ENCODE measurements around the gene OTUB2. TPM values are rescaled to one million over a fixed set of nuclear protein-coding genes. Genes with fewer than 3 reads are reported as not detected.

The OTUB2 gene
- total RNA-seq, 1 experiment from 2014 or later, result 1.1 TPM

GRCh38 chr14:93996130-93996695 is 29.9 kb upstream of the OTUB2 start:
- BruUV-seq (replicated peaks), result no TSS peak
- Histone ChIP-seq H3K4me3 (ENCODE audit: low read depth, low read length, poor library complexity, severe bottlenecking) (no peak overlapping the region), H3K9me3 (ENCODE audit: low read depth, low read length, poor library complexity, severe bottlenecking) (no peaks in the 10 kb centered on the region), H3K4me1 (ENCODE audit: insufficient read depth, low read length, poor library complexity, severe bottlenecking) (no peaks in the 10 kb centered on the region), H3K27me3 (replicated peaks; ENCODE audit: insufficient read depth, low read depth, low read length, poor library complexity) (no peaks in the 10 kb centered on the region), H3K36me3 (ENCODE audit: insufficient read depth, low read length, poor library complexity, severe bottlenecking) (no peaks in the 10 kb centered on the region), H3K27ac (ENCODE audit: low read depth, low read length, poor library complexity, severe bottlenecking) (no peak overlapping the region)
- DNase-seq (ENCODE audit: low spot score), result no peak
- CTCF ChIA-PET, result no interaction called here
- POLR2A ChIA-PET (ENCODE audit: low non-redundant PET), result no interaction called here
- intact Hi-C loops (cut with micrococcal nuclease; ENCODE audit: unreplicated experiment), result no loop called here
- TF ChIP-seq CTCF (conservative IDR thresholded peaks at IDR 0.05; ENCODE audit: low read depth, low read length) (no peak), EZH2 (IDR thresholded peaks at IDR 0.05; ENCODE audit: borderline replicate concordance, low read depth, low read length, poor library complexity, severe bottlenecking) (no peak)

- ChIA-PET CTCF (no interaction called here), POLR2A (ENCODE audit: low non-redundant PET) (interaction anchor here (0.6 kb wide), 1 partner anchor 14 kb away, joined by 4 read pairs; no protein-coding TSS in a partner anchor)
- no peaks in the 10 kb centered on the region for H3K27me3 ChIP-seq (replicated peaks; ENCODE audit: insufficient read depth, low read depth, low read length, poor library complexity)
- H3K36me3 ChIP-seq (ENCODE audit: insufficient read depth, low read length, poor library complexity, severe bottlenecking), result no peaks in the 10 kb centered on the region
- peaks cover 4% of the 10 kb centered on the region for H3K4me1 ChIP-seq (ENCODE audit: insufficient read depth, low read length, poor library complexity, severe bottlenecking)
- H3K27ac ChIP-seq (ENCODE audit: low read depth, low read length, poor library complexity, severe bottlenecking), result no peak within 1 kb of the TSS
- no peak for TF ChIP-seq CTCF (conservative IDR thresholded peaks at IDR 0.05; ENCODE audit: low read depth, low read length)
- TF ChIP-seq EZH2 (IDR thresholded peaks at IDR 0.05; ENCODE audit: borderline replicate concordance, low read depth, low read length, poor library complexity, severe bottlenecking), result no peak
- DNase-seq (ENCODE audit: low spot score), result no peak
- intact Hi-C loops (cut with micrococcal nuclease; ENCODE audit: unreplicated experiment), result no loop called here
- no peaks in the 10 kb centered on the region for H3K9me3 ChIP-seq (ENCODE audit: low read depth, low read length, poor library complexity, severe bottlenecking)
- H3K4me3 ChIP-seq (ENCODE audit: low read depth, low read length, poor library complexity, severe bottlenecking), result no peak within 1 kb of the TSS
- BruUV-seq (replicated peaks), result no TSS peak
Measured at GRCh38 chr14:93997082-93997481, 29.1 kb upstream of the OTUB2 start, which contains the start of gene CCDC197. TSS of gene CCDC197 (plus strand) at chr14:93997301. CDS start at chr14:93998132, 831 bp downstream.

GRCh38 chr14:93997916-93998870 is 27.9 kb upstream of the OTUB2 start:
- DNase-seq (ENCODE audit: low spot score), result no peak
- no peaks in the 10 kb centered on the region for H3K36me3 ChIP-seq (ENCODE audit: insufficient read depth, low read length, poor library complexity, severe bottlenecking)
- H3K27me3 ChIP-seq (replicated peaks; ENCODE audit: insufficient read depth, low read depth, low read length, poor library complexity), result no peaks in the 10 kb centered on the region
- no peak for TF ChIP-seq CTCF (conservative IDR thresholded peaks at IDR 0.05; ENCODE audit: low read depth, low read length)
- no peak for TF ChIP-seq EZH2 (IDR thresholded peaks at IDR 0.05; ENCODE audit: borderline replicate concordance, low read depth, low read length, poor library complexity, severe bottlenecking)
- H3K27ac ChIP-seq (ENCODE audit: low read depth, low read length, poor library complexity, severe bottlenecking), result no peak overlapping the region
- POLR2A ChIA-PET (ENCODE audit: low non-redundant PET), result no interaction called here
- H3K4me3 ChIP-seq (ENCODE audit: low read depth, low read length, poor library complexity, severe bottlenecking), result no peak overlapping the region
- BruUV-seq (replicated peaks), result no TSS peak
- intact Hi-C loops (cut with micrococcal nuclease; ENCODE audit: unreplicated experiment), result no loop called here
- no peaks in the 10 kb centered on the region for H3K9me3 ChIP-seq (ENCODE audit: low read depth, low read length, poor library complexity, severe bottlenecking)
- H3K4me1 ChIP-seq (ENCODE audit: insufficient read depth, low read length, poor library complexity, severe bottlenecking), result peaks cover 4% of the 10 kb centered on the region
- CTCF ChIA-PET, result interaction anchor here (1.5 kb wide), 1 partner anchor 59 kb away, joined by 5 read pairs; no protein-coding TSS in a partner anchor

All from A673 (cell line).